HepG2 (cell line): ENCODE results near the gene PNPLA3. TPM values are rescaled to one million over a fixed set of nuclear protein-coding genes. Genes with fewer than 3 reads are reported as not detected.

Experiments
- ATF3 ChIP-seq: sonication (generic); formaldehyde crosslinking; IDR thresholded peaks from 2 replicates; pipeline ENCODE4 v1.4.0; 2020; ENCODE audit warnings: missing genetic modification reagents
- CSRNP1 ChIP-seq: sonication (generic); formaldehyde crosslinking; IDR thresholded peaks from 2 replicates; pipeline ENCODE4 v1.8.1; 2023; ENCODE audit warnings: mild to moderate bottlenecking, missing genetic modification reagents
- MIXL1 ChIP-seq: IDR thresholded peaks from 2 replicates; pipeline ENCODE4 v1.6.1; 2016
- RAD21 ChIP-seq: fragments of 450-650 bp; formaldehyde crosslinking; IDR thresholded peaks from 2 replicates; pipeline ENCODE4 v1.5.0; 2020; ENCODE audit warnings: mild to moderate bottlenecking
- REST ChIP-seq, 2 experiments: IDR thresholded peaks; 2 replicates each; pipeline ENCODE4 v1.6.1; 2011 to 2012; ENCODE audit warnings: low read length in 2 of 2, borderline replicate concordance in 1 of 2, low read depth in 1 of 2, mild to moderate bottlenecking in 1 of 2, moderate library complexity in 1 of 2
- RFXAP ChIP-seq: sonication (generic); formaldehyde crosslinking; IDR thresholded peaks from 2 replicates; pipeline ENCODE4 v1.4.0; 2020; ENCODE audit warnings: missing genetic modification reagents, borderline replicate concordance
- SALL1 ChIP-seq: sonication (generic); formaldehyde crosslinking; IDR thresholded peaks from 2 replicates; pipeline ENCODE4 v1.8.0; 2022; ENCODE audit warnings: mild to moderate bottlenecking, missing genetic modification reagents
- TCF7 ChIP-seq: sonication (generic); IDR thresholded peaks from 2 replicates; pipeline ENCODE4 v1.6.1; 2016; ENCODE audit warnings: antibody characterized with exemption, low read depth
- TEF ChIP-seq: sonication (generic); formaldehyde crosslinking; IDR thresholded peaks from 2 replicates; pipeline ENCODE4 v1.5.0; 2020; ENCODE audit warnings: missing genetic modification reagents
- ZMYM2 ChIP-seq: sonication (generic); formaldehyde crosslinking; IDR thresholded peaks from 2 replicates; pipeline ENCODE4 v1.8.0; 2022; ENCODE audit warnings: mild to moderate bottlenecking, missing genetic modification reagents
- ZNF501 ChIP-seq: sonication (generic); formaldehyde crosslinking; IDR thresholded peaks from 2 replicates; pipeline ENCODE4 v1.5.1; 2020; ENCODE audit warnings: mild to moderate bottlenecking, moderate library complexity, missing genetic modification reagents
- ZNF570 ChIP-seq: sonication (generic); formaldehyde crosslinking; IDR thresholded peaks from 2 replicates; pipeline ENCODE4 v1.4.0; 2020; ENCODE audit warnings: mild to moderate bottlenecking, missing genetic modification reagents, borderline replicate concordance
- ZNF737 ChIP-seq: sonication (generic); formaldehyde crosslinking; IDR thresholded peaks from 2 replicates; pipeline ENCODE4 v1.5.0; 2020; ENCODE audit warnings: missing genetic modification reagents, mild to moderate bottlenecking, borderline replicate concordance
- ZSCAN30 ChIP-seq: sonication (generic); formaldehyde crosslinking; IDR thresholded peaks from 2 replicates; pipeline ENCODE4 v1.5.0; 2020; ENCODE audit warnings: mild to moderate bottlenecking, missing genetic modification reagents
- polyA plus RNA-seq, 8 experiments: library from polyadenylated mRNA; depleted of rRNA in 3 of 8; stranded (reverse) in 7 of 8; unstranded in 1 of 8; fragments of >200 nt; fragmentation: Illumina TruSeq in 4 of 8; extraction: Trizol in 4 of 8; gene quantifications; 2 replicates each; pipeline versions ENCODE4 v1.2.1 to v1.2.3, GENCODE V29; 2011 to 2016; ENCODE audit warnings: low read depth in 4 of 8, missing spikeins in 1 of 8, mixed read lengths in 1 of 8; ENCODE audit not compliant: insufficient read depth in 1 of 8
- total RNA-seq, 5 experiments: library from RNA; depleted of rRNA; stranded (reverse); fragments of >200 nt; fragmentation: Illumina TruSeq; extraction: Trizol; gene quantifications; 2 replicates each; pipeline ENCODE4 v1.2.3, GENCODE V29; 2016; ENCODE audit warnings: low read depth in 1 of 5
- TF ChIP-seq, protein P1 (sequence below): IDR thresholded peaks from 2 replicates; pipeline ENCODE4 v1.6.1; 2012; ENCODE audit warnings: low read depth, low read length, improper control_type of control experiment
- TF ChIP-seq, protein P2 (sequence below): sonication (generic); formaldehyde crosslinking; IDR thresholded peaks from 2 replicates; pipeline ENCODE4 v1.4.0; 2020; ENCODE audit warnings: mild to moderate bottlenecking, missing genetic modification reagents
- TF ChIP-seq, protein P3 (sequence below): sonication (generic); formaldehyde crosslinking; IDR thresholded peaks from 2 replicates; pipeline ENCODE4 v1.5.0; 2020; ENCODE audit warnings: missing genetic modification reagents, mild to moderate bottlenecking, borderline replicate concordance

Gene PNPLA3
- total and polyA plus RNA-seq, 2 of the 13 experiments (the other 11 are each of a cell fraction or from before 2014, with no cell fraction given) = 16.9 to 19.8 TPM

GRCh38 chr22:43925433-43926348 lies 2.1 kb downstream of the PNPLA3 start (continued):
- TF ChIP-seq, protein P1, sequence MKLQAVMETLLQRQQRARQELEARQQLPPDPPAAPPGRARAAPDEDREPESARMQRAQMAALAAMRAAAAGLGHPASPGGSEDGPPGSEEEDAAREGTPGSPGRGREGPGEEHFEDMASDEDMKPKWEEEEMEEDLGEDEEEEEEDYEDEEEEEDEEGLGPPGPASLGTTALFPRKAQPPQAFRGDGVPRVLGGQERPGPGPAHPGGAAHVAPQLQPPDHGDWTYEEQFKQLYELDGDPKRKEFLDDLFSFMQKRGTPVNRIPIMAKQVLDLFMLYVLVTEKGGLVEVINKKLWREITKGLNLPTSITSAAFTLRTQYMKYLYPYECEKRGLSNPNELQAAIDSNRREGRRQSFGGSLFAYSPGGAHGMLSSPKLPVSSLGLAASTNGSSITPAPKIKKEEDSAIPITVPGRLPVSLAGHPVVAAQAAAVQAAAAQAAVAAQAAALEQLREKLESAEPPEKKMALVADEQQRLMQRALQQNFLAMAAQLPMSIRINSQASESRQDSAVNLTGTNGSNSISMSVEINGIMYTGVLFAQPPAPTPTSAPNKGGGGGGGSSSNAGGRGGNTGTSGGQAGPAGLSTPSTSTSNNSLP = peak; percentile 79; the same call in 1 of the 2 replicates
- TF ChIP-seq SALL1 (CRISPR knock-in tag) (peak; percentile 78), TEF (CRISPR knock-in tag) (no peak), TCF7 (no peak), ZNF570 (CRISPR knock-in tag) (no peak), RAD21 (peak; percentile 18; the same call in 1 of the 2 replicates), ZNF501 (CRISPR knock-in tag) (peak; percentile 57; the same call in 1 of the 2 replicates), ZNF737 (CRISPR knock-in tag) (no peak), MIXL1 (peak; percentile 64; the same call in 1 of the 2 replicates), RFXAP (CRISPR knock-in tag) (peak; percentile 13; the same call in 1 of the 2 replicates), ZSCAN30 (CRISPR knock-in tag) (0 out of 2 replicates have a peak, but pooled peaks have one; percentile 64), ATF3 (CRISPR knock-in tag) (no peak), CSRNP1 (no peak), ZMYM2 (CRISPR knock-in tag) (peak; percentile 85), REST (IDR thresholded peaks at IDR 0.05; ENCODE audit: borderline replicate concordance in 1 of 2, low read depth in 1 of 2, low read length in 2 of 2) (peak in 1 of 2 experiments; percentile 21; a peak in 1 of 4 replicates)
- TF ChIP-seq, protein P2, sequence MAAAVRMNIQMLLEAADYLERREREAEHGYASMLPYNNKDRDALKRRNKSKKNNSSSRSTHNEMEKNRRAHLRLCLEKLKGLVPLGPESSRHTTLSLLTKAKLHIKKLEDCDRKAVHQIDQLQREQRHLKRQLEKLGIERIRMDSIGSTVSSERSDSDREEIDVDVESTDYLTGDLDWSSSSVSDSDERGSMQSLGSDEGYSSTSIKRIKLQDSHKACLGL = peak; percentile 37; the same call in 1 of the 2 replicates
- TF ChIP-seq, protein P3, sequence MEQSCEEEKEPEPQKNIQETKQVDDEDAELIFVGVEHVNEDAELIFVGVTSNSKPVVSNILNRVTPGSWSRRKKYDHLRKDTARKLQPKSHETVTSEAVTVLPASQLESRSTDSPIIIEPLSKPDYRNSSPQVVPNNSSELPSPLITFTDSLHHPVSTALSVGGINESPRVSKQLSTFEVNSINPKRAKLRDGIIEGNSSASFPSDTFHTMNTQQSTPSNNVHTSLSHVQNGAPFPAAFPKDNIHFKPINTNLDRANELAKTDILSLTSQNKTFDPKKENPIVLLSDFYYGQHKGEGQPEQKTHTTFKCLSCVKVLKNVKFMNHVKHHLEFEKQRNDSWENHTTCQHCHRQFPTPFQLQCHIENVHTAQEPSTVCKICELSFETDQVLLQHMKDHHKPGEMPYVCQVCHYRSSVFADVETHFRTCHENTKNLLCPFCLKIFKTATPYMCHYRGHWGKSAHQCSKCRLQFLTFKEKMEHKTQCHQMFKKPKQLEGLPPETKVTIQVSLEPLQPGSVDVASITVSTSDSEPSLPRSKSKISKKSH (CRISPR knock-in tag) = 0 out of 2 replicates have a peak, but pooled peaks have one; percentile 54
